Lung (tissue), 12 donors: ENCODE data around the gene NARS2. TPM values are rescaled to one million over a fixed set of nuclear protein-coding genes. Genes with fewer than 3 reads are reported as not detected.
"Not testable (repeated sequence)": the region's sequence is repeated elsewhere in the genome, so short reads cannot be mapped to it uniquely, and the experiment has no call there.

Experiments used
- ATAC-seq: fragments of 200-7000 bp; cut with Tn5 transposase; one replicate; pipeline ENCODE4 v1.9.1; 2020; ENCODE audit warnings: moderate number of reproducible peaks; ENCODE audit not compliant: insufficient read depth, low FRiP score
- DNase-seq, 3 donors: peaks; one replicate each; pipeline ENCODE4 v3.0.0-alpha.2; 2013 to 2017
- H3K27ac ChIP-seq, 2 donors: one replicate each; pipeline ENCODE4 v1.5.1; 2013; ENCODE audit warnings: mild to moderate bottlenecking in 2 of 2, moderate library complexity in 2 of 2, control low read depth in 1 of 2, inconsistent platforms in 1 of 2, low read depth in 1 of 2, low read length in 1 of 2
- H3K27me3 ChIP-seq, 3 donors: one replicate each; pipeline ENCODE4 v1.5.1; 2013; ENCODE audit warnings: low read length in 2 of 3; ENCODE audit not compliant: control insufficient read depth in 3 of 3, insufficient read depth in 3 of 3
- H3K36me3 ChIP-seq, 4 donors: one replicate each; pipeline ENCODE4 v1.5.1; 2013; ENCODE audit warnings: low read length in 4 of 4, mild to moderate bottlenecking in 1 of 4, moderate library complexity in 1 of 4; ENCODE audit not compliant: control insufficient read depth in 4 of 4, insufficient read depth in 4 of 4
- H3K4me1 ChIP-seq, 5 donors: one replicate each; pipeline ENCODE4 v1.5.1; 2013; ENCODE audit warnings: low read length in 5 of 5, mild to moderate bottlenecking in 2 of 5, moderate library complexity in 1 of 5; ENCODE audit not compliant: control insufficient read depth in 5 of 5, insufficient read depth in 5 of 5
- H3K4me3 ChIP-seq: one replicate; pipeline ENCODE4 v1.5.1; 2013; ENCODE audit warnings: mild to moderate bottlenecking, control low read depth, moderate library complexity
- H3K9ac ChIP-seq, 2 donors: one replicate each; pipeline ENCODE4 v1.5.1; 2013; ENCODE audit warnings: low read length in 2 of 2, control low read depth in 1 of 2; ENCODE audit not compliant: insufficient read depth in 1 of 2
- H3K9me3 ChIP-seq, 4 donors: one replicate each; pipeline ENCODE4 v1.5.1; 2013; ENCODE audit warnings: low read length in 3 of 4, mild to moderate bottlenecking in 1 of 4, moderate library complexity in 1 of 4; ENCODE audit not compliant: control insufficient read depth in 4 of 4, insufficient read depth in 3 of 4
- WGBS, 2 donors: extraction: QIAGEN DNeasy Blood & Tissue Kit; methylation state at CpG; one replicate each; pipeline ENCODE4 v1.1.7; 2013; 5-methylcytosine and 5-hydroxymethylcytosine counted together
- polyA plus RNA-seq, 2 donors: library from polyadenylated mRNA; stranded (reverse); fragments of 200-250 nt; gene quantifications; one replicate each; pipeline ENCODE4 v1.2.1, GENCODE V29; 2013
- total RNA-seq, 2 donors: library from RNA; depleted of rRNA in 1 of 2; stranded (reverse); fragments of >200 nt in 1 of 2; gene quantifications; one replicate each; pipeline ENCODE4 v1.2.1, GENCODE V29; 2014 to 2021
- TF ChIP-seq, protein P1 (sequence below): IDR thresholded peaks from 2 replicates; pipeline ENCODE4 v1.5.1; 2012; ENCODE audit warnings: mild to moderate bottlenecking; ENCODE audit errors: control extremely low read depth, extremely low read depth
- donor health status: control.
- donor health status: control.
- donor health status: Bipolar disorder and iron deficiency.
- donor health status: healthy.
- donor health status: DM: yes; HTN: yes; CAD: no.

The NARS2 gene
- total and polyA plus RNA-seq, 4 donors, result 12.0 to 33.8 (median 19.8) TPM

DNA sequence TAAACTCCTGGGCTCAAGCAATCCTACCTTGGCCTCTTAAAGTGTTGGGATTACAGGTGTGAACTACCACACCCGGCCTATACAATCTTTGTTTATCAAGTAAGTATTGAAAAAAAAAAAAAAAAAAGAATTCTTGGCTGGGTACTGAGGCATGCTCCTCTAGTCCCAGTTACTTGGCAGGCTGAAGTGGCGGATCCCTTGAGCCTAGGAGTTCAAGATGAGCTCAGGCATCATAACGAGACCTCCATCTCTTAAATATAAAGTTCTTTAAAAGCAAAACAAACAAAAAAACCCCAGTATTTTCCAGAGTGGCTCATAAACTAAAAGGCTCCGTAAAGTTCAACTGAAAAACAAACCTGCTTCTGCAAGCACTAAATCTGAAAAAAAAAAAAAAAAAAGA is 106.7 kb downstream of the NARS2 start:
- Histone ChIP-seq H3K4me1 (no peaks in the 10 kb centered on the region), H3K9me3 (no peaks in the 10 kb centered on the region), H3K36me3 (peaks cover 4 to 10% (median 5%) of the 10 kb centered on the region in 4 donors), H3K27me3 (no peaks in the 10 kb centered on the region), H3K9ac (no peak overlapping the region), H3K4me3 (no peak overlapping the region), H3K27ac (no peak overlapping the region)
- TF ChIP-seq, protein P1, sequence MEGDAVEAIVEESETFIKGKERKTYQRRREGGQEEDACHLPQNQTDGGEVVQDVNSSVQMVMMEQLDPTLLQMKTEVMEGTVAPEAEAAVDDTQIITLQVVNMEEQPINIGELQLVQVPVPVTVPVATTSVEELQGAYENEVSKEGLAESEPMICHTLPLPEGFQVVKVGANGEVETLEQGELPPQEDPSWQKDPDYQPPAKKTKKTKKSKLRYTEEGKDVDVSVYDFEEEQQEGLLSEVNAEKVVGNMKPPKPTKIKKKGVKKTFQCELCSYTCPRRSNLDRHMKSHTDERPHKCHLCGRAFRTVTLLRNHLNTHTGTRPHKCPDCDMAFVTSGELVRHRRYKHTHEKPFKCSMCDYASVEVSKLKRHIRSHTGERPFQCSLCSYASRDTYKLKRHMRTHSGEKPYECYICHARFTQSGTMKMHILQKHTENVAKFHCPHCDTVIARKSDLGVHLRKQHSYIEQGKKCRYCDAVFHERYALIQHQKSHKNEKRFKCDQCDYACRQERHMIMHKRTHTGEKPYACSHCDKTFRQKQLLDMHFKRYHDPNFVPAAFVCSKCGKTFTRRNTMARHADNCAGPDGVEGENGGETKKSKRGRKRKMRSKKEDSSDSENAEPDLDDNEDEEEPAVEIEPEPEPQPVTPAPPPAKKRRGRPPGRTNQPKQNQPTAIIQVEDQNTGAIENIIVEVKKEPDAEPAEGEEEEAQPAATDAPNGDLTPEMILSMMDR, result no peak
- DNase-seq (no peak), ATAC-seq (no peak)
- 87% methylated on average over 4 of the region's 4 CpGs for WGBS, 2 donors

DNA sequence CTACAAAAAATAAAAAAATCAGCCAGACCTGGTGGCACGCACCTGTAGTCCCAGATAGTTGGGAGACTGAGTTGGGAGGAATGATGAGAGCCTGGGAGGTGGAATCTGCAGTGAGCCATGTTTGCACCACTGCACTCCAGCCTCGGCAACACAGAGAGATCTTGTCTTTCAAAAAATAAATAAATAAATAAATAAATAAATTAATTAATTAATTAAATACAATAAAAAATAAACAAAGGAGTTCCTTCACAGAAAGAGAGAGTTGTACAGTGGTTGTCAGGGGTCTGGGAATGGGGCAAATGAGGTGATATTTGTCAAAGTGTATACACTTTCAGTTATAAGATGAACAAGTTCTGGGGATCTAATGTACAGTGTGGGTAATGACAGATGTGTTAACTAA is 107.3 kb downstream of the NARS2 start:
- no peak for DNase-seq
- Histone ChIP-seq H3K27ac (no peak overlapping the region), H3K9me3 (no peaks in the 10 kb centered on the region), H3K4me3 (no peak overlapping the region), H3K27me3 (no peaks in the 10 kb centered on the region), H3K36me3 (peaks cover 4 to 10% (median 5%) of the 10 kb centered on the region in 4 donors), H3K4me1 (no peaks in the 10 kb centered on the region), H3K9ac (no peak overlapping the region)
- WGBS, 2 donors, result 94 to 98% methylated on average over 2 of the region's 2 CpGs
- no peak for ATAC-seq
- TF ChIP-seq, protein P1, result no peak

DNA sequence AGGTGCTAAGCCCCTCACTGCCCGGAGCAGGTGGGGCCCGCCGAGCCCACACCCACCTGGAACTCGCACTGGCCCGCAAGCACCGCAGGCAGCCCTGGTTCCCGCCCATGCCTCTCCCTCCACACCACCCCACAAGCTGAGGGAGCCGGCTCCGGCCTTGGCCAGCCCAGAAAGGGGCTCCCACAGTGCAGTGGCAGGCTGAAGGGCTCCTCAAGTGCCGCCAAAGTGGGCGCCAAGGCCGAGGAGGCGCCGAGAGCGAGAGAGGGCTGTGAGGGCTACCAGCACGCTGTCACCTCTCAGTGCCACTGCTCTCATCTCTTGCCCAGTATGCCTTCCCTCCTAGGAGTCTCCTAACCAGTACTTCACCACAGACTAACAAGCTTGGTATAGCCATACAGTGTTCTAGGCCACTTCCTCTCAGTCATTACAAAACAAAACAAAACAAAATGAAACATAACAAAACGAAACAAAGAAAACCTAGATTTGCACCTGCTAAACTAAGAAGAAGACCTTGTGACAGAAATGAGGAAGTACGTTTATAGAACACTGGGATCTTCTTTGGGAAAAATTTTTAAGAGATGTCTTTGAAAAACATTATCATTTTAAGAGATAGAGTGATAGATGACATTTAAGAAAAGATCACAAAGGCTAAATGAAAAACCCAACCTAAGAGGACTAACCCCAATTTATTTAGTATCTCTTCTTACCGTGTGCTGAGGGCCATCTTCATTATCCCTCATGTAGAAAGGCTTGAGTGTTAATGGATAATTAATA is 109.3 kb downstream of the NARS2 start:
- DNase-seq (no peak), ATAC-seq (no peak)

DNA sequence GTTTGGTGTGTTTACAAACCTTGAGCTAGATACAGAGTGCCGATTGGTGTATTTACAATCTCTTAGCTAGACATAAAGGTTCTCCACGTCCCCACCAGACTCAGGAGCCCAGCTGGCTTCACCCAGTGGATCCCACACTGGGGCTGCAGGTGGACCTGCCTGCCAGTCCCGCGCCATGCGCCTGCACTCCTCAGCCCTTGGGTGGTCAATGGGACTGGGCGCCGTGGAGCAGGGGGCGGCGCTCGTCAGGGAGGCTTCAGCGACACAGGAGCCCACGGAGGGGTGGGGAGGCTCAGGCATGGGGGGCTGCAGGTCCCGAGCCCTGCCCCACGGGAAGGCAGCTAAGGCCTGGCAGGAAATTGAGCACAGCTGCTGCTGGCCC is 109.9 kb downstream of the NARS2 start:
- not testable (repeated sequence) for H3K27ac ChIP-seq, H3K9ac ChIP-seq, H3K27me3 ChIP-seq, ATAC-seq, H3K9me3 ChIP-seq, H3K4me3 ChIP-seq, H3K4me1 ChIP-seq, DNase-seq
- H3K36me3 ChIP-seq, result peaks cover 4 to 13% (median 6%) of the 10 kb centered on the region in 4 donors
- WGBS, 2 donors, result 93% methylated on average over 13 to 14 of the region's 14 CpGs

More for the DNA sequence above, 109.3 kb downstream of the NARS2 start:
- no peaks in the 10 kb centered on the region for H3K4me1 ChIP-seq
- no peaks in the 10 kb centered on the region for H3K27me3 ChIP-seq
- H3K9ac ChIP-seq, result no peak overlapping the region
- H3K27ac ChIP-seq, result no peak overlapping the region
- H3K9me3 ChIP-seq, result no peaks in the 10 kb centered on the region
- H3K36me3 ChIP-seq, result peaks cover 0 to 10% (median 6%) of the 10 kb centered on the region in 4 donors
- TF ChIP-seq, protein P1, result no peak
- 87 to 88% methylated on average over 19 of the region's 19 CpGs for WGBS, 2 donors
- H3K4me3 ChIP-seq, result no peak overlapping the region
